LNCAP (cell line): ENCODE data around the gene SUSD1.

Experiments
- TF ChIP-seq, protein P1 (sequence below): fragments of 450-650 bp; IDR thresholded peaks from 2 replicates; pipeline ENCODE4 v1.5.1; 2017; ENCODE audit warnings: mild to moderate bottlenecking

Gene SUSD1

DNA sequence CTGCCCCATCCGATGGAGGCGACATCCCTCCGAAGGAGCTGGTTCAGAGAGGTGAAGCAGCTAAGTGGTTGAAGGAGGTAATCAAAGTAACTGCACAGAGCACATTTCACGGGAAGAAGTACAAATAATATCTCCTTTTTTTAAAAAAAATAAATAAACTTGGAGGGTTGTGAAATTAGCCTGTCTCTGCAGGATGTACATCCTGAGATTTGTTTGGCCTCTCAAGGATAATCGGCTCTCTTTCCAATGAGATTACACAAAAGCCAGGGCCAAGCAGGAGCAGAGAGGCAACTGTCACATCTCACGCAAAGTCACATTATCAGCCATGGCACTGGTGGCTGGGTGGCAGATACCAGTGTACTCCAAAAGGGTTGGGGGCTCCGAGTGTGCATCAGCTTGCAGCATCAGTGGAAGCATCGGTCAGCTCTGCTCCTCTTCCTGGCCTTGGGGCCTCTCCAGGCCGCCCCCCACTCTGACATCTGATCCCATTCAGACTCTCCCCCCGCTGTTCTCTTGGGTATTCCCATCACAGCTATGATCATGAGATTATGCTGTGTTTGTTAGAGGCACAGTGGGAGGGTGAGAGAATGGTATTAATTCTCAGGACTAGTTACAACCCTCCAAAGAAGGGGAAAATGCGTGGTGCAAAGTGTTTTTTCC, 168.6 kb downstream of the SUSD1 start:
- TF ChIP-seq, protein P1, sequence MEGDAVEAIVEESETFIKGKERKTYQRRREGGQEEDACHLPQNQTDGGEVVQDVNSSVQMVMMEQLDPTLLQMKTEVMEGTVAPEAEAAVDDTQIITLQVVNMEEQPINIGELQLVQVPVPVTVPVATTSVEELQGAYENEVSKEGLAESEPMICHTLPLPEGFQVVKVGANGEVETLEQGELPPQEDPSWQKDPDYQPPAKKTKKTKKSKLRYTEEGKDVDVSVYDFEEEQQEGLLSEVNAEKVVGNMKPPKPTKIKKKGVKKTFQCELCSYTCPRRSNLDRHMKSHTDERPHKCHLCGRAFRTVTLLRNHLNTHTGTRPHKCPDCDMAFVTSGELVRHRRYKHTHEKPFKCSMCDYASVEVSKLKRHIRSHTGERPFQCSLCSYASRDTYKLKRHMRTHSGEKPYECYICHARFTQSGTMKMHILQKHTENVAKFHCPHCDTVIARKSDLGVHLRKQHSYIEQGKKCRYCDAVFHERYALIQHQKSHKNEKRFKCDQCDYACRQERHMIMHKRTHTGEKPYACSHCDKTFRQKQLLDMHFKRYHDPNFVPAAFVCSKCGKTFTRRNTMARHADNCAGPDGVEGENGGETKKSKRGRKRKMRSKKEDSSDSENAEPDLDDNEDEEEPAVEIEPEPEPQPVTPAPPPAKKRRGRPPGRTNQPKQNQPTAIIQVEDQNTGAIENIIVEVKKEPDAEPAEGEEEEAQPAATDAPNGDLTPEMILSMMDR, result no peak

DNA sequence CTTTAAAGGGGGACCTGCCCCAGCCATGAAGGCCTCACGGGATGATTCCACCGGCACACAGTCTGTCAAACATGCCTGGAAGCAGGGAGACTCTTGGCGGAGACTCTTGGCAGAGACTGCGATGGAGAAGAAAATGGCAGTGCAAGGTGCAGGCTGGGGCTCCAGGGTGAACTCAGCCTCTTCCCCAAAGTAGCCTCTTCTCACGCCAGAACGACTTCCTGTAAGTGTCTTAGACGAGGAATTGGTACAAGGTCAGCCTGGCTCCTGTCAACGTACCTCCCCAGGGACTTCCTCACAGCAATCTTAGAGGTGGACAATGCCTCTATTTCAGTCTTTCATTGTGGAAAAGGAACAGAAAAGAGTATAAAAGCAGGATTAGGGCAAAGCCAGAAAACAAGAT, 169.2 kb downstream of the SUSD1 start:
- TF ChIP-seq, protein P1, result no peak

DNA sequence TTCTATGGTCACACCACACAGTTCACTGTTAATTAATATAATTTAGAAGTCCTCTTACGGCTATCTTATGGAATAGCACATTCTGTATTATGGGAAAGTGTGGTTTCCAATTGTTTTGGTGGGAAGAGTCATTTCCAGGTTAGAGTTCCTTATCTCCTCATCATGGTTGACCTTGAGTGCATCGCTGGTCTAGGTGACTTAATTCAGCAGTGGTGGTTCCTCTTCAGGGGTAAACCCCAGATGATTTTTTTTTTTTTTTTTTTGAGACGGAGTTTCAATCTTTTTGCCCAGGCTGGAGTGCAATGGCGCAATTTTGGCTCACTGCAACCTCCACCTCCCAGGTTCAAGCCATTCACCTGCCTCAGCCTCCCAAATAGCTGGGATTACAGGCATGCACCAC, 171.6 kb downstream of the SUSD1 start:
- TF ChIP-seq, protein P1, result no peak

DNA sequence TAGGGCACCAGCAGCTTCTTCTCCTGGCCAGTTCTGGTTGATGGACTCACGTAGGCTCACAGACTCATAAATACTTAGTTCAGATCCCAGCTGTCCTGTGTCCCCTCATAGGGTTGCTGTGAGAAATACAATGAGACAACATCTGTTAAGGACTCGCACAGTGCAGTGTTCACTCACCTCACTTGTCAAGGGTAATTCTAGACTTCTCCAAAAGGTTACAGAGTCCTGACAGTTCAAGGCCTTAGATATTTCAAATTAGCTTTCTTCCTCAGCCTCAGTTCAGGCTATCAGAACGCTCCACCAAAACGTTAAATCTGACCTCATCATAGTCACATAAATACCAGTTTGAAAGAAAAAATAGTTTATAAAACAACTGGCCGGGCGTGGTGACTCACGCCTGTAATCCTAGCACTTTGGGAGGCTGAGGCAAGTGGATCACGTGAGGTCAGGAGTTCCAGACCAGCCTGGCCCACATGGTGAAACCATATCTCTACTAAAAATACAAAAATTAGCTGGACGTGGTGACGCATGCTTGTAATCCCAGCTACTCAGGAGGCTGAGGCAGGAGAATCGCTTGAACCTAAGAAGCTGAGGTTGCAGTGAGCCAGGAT, 172.1 kb downstream of the SUSD1 start:
- TF ChIP-seq, protein P1, result no peak

DNA sequence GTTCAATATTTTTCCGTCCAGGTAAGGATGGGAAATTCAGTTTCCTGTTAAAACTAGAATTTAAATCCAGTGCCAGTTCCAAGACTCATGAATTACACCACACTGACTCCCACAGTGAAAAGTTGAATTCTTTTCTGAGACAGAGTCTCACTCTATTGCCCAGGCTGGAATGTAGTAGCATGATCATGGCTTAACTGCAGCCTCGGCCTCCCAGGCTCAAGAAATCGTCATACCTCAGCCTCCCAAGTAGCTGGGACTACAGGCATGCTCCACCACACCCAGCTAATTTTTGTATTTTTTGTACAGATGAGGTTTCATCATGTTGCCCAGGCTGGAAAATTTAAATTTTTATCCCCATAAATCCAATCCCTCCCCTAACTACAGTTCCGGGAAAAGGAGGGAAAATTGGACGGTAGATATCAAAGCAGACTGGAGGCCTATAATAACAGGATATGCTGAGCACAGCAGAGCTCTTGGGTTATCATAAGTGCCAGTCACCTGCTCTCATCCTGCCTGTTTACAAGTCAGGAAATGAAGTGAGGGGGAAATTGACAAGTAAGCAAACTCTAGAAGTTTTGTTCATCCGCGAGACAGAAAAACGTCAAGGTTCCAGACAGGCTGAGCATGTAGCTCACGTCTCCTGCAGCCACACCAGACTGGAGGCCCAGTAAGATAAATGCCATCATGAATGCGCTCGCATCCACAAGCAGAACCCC, 172.8 kb downstream of the SUSD1 start:
- TF ChIP-seq, protein P1, result no peak

DNA sequence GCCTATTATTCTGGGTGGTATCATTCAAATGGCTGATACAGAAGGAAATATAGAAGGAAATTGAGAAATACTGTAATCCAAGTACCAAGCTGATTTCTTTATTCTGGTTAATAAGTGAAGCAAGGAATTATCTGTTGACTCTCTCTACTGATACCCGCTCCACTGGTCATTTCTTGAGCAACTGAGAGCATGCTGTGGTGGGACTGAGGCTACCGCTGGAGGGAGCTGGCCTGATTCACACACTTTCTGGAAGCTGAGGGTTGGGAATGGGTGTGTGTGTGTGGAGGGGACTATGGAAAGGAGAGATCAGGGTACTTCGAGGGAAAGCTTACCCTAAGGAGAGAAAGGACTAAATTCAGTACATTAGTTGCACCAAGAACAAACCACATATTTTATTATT, 174.4 kb downstream of the SUSD1 start:
- TF ChIP-seq, protein P1, result no peak

DNA sequence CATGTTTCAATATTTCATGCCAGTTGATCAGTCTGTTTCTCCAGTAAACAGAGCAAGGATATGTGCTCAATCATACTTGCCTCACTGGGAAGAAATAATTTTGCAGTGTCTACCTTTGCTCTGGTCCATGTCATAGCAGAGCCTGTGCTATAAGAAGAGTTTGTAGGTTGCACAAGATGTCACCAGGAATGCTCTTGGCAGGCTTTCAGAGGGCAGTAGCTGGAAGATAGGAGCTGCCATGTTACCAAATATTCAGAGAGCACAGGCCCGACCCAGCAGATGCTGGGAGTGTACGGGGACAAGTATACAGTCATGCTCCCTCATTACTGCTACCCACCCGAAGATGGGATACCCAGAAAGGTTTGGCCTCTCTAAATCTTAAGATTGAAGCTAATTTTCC, 175.8 kb downstream of the SUSD1 start:
- TF ChIP-seq, protein P1, result no peak
